Mesendoderm (in vitro differentiated cells): ENCODE data around the gene S100A12.

Experiments
- DNase-seq: peaks from one replicate; pipeline ENCODE4 v3.0.0; 2013
- H2AK5ac ChIP-seq: 2 replicates; pipeline ENCODE4 v1.6.1; 2013; ENCODE audit warnings: low read length, inconsistent platforms
- H2BK120ac ChIP-seq: 2 replicates; pipeline ENCODE4 v1.6.1; 2013; ENCODE audit warnings: low read depth, mild to moderate bottlenecking, low read length, moderate library complexity, mixed read lengths
- H2BK15ac ChIP-seq: replicated peaks from 2 replicates; pipeline ENCODE4 v1.6.1; 2013; ENCODE audit warnings: low read depth, mild to moderate bottlenecking, moderate library complexity
- H2BK5ac ChIP-seq: 2 replicates; pipeline ENCODE4 v1.6.1; 2013; ENCODE audit warnings: low read length, inconsistent platforms
- H3K18ac ChIP-seq: 2 replicates; pipeline ENCODE4 v1.6.1; 2013; ENCODE audit warnings: mild to moderate bottlenecking, low read length, mixed read lengths
- H3K23ac ChIP-seq: one replicate; pipeline ENCODE4 v1.6.1; 2013; ENCODE audit warnings: low read length
- H3K27ac ChIP-seq: 2 replicates; pipeline ENCODE4 v1.5.1; 2013; ENCODE audit warnings: low read depth, mild to moderate bottlenecking, inconsistent platforms, low read length, moderate library complexity
- H3K27me3 ChIP-seq: 2 replicates; pipeline ENCODE4 v1.6.1; 2013; ENCODE audit warnings: low read length, control low read depth, mild to moderate bottlenecking, inconsistent platforms; ENCODE audit not compliant: insufficient read depth, poor library complexity
- H3K36me3 ChIP-seq: 2 replicates; pipeline ENCODE4 v1.6.1; 2013; ENCODE audit warnings: low read length, inconsistent platforms; ENCODE audit not compliant: control insufficient read depth, insufficient read depth
- H3K4ac ChIP-seq: one replicate; pipeline ENCODE4 v1.6.1; 2013; ENCODE audit warnings: low read depth, mild to moderate bottlenecking, low read length, moderate library complexity
- H3K4me1 ChIP-seq: 2 replicates; pipeline ENCODE4 v1.6.1; 2013; ENCODE audit warnings: low read depth, low read length, inconsistent platforms; ENCODE audit not compliant: control insufficient read depth
- H3K4me2 ChIP-seq: 2 replicates; pipeline ENCODE4 v1.6.1; 2013; ENCODE audit warnings: low read length
- H3K4me3 ChIP-seq: 2 replicates; pipeline ENCODE4 v1.5.1; 2013; ENCODE audit warnings: mild to moderate bottlenecking, low read length
- H3K56ac ChIP-seq: one replicate; pipeline ENCODE4 v1.6.1; 2013; ENCODE audit warnings: low read length
- H3K79me1 ChIP-seq: 2 replicates; pipeline ENCODE4 v1.6.1; 2013; ENCODE audit warnings: low read length, inconsistent platforms
- H3K79me2 ChIP-seq: 2 replicates; pipeline ENCODE4 v1.6.1; 2013; ENCODE audit warnings: mild to moderate bottlenecking, low read length; ENCODE audit not compliant: control insufficient read depth, insufficient read depth
- H3K9ac ChIP-seq: 2 replicates; pipeline ENCODE4 v1.6.1; 2013; ENCODE audit warnings: low read length, inconsistent platforms
- H4K5ac ChIP-seq: one replicate; pipeline ENCODE4 v1.6.1; 2013; ENCODE audit warnings: low read length
- H4K8ac ChIP-seq: one replicate; pipeline ENCODE4 v1.6.1; 2013; ENCODE audit warnings: low read depth, mild to moderate bottlenecking, control low read depth, low read length, moderate library complexity
- WGBS: extraction: QIAGEN DNeasy Blood & Tissue Kit; methylation state at CpG from one replicate; pipeline ENCODE4 v1.1.7; 2013; ENCODE audit warnings: low lambda C conversion rate, missing lambda C conversion rate; ENCODE audit not compliant: insufficient coverage; ENCODE audit errors: extremely low coverage; 5-methylcytosine and 5-hydroxymethylcytosine counted together

Gene S100A12

DNA sequence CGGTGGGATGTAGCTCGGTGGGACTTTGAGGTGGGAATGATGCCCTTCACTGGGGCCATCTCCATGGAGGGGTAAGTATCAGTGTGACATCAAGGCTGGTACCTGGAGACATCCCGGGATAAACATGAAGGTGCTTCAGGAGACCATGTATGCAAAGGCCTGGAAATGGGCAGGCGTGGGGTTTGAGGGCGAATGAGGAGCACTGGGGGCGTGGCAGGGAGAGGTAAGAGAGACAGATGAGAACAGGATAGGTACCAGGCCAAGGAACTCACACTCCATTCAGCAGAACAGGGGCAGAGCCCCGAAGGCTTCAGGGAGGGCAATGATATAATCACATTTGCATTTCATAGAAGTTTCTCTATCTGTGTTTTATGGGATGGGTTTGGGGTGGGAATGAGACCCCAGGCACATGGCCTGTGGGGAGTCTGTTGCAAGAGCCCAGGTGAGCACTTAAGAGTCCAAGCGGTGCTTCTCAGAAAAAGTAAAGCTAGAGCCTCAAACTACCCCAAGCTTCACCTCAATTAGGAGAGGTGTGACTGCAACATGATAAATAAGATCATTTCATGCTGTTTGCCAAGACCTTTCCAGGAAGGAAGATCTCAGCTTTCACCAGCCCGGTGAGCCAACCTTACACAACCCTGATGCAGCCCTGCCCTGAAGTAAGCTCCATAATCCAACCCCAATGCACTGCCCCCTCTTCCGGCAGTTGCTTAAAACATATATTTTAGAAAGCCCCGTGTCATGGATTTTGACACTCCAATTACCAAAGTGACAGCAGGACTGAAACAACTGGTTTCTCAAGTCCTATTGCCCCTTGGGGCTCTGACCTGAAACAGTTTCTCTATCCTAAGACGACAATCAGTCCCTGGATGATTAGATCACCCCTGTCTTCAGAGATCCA, 10.4 kb downstream of the S100A12 start:
- Histone ChIP-seq H3K4ac (no peak overlapping the region), H3K18ac (no peak overlapping the region), H3K27ac (no peak overlapping the region), H2BK120ac (no peak overlapping the region), H4K5ac (no peak overlapping the region), H2AK5ac (no peak overlapping the region), H3K79me1 (no peaks in the 10 kb centered on the region), H4K8ac (no peak overlapping the region), H3K4me3 (no peak overlapping the region), H3K56ac (no peak overlapping the region), H2BK15ac (no peak overlapping the region), H3K79me2 (no peaks in the 10 kb centered on the region), H3K4me2 (no peak overlapping the region), H3K23ac (no peak overlapping the region), H3K9ac (no peak overlapping the region), H3K27me3 (no peaks in the 10 kb centered on the region), H3K4me1 (no peaks in the 10 kb centered on the region), H3K36me3 (no peaks in the 10 kb centered on the region), H2BK5ac (no peak overlapping the region)
- DNase-seq, result no peak
- no CpG with 5 or more reads among the region's 12 CpGs for WGBS

DNA sequence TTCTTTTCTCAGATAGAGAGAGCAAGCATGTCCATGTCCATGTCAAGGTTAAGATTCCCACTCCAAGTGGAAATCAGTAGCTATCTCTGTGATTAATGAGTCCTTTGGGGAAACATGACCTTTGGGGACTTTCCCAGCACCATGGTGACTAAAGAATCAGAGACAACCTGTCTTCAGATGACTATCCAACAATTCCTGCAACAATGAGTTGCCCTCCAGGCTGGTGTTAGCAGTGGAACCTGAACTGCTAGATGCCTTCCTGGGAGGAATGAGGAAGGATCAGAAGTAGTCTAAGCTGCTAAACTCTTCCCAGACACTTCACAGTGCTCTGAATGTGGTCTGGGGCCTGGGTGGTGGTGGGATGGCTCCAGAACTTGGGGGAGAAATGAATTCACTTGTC, 11.3 kb downstream of the S100A12 start:
- Histone ChIP-seq H3K9ac (no peak overlapping the region), H3K79me2 (no peaks in the 10 kb centered on the region), H3K4me1 (no peaks in the 10 kb centered on the region), H3K4me3 (no peak overlapping the region), H2BK15ac (no peak overlapping the region), H3K27me3 (no peaks in the 10 kb centered on the region), H4K8ac (no peak overlapping the region), H3K23ac (no peak overlapping the region), H3K18ac (no peak overlapping the region), H3K27ac (no peak overlapping the region), H3K79me1 (no peaks in the 10 kb centered on the region), H3K4me2 (no peak overlapping the region), H3K4ac (no peak overlapping the region), H3K36me3 (no peaks in the 10 kb centered on the region), H2BK5ac (no peak overlapping the region), H2AK5ac (no peak overlapping the region), H2BK120ac (no peak overlapping the region), H4K5ac (no peak overlapping the region), H3K56ac (no peak overlapping the region)
- DNase-seq, result no peak

DNA sequence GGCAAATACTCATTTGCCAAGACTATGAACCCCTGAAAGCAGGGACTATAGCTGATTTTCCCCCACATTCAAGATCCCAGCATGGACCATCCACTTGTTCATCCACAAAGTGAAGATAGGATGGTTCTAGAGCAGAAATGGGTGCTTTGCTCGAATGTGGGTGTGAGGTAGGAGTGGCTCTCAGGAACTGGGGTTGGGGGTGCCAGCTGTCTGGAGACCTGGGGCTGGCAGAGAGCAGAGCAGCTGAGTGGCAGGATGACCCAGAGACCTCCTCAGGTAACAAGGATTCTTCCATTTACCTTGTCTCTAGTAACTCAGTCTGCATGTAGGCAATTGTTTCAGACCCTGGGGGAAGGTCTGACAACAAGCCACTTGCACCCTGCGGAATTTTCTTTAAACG, 11.8 kb downstream of the S100A12 start:
- Histone ChIP-seq H4K8ac (no peak overlapping the region), H4K5ac (no peak overlapping the region), H3K79me1 (no peaks in the 10 kb centered on the region), H2BK5ac (no peak overlapping the region), H2BK120ac (no peak overlapping the region), H3K4me3 (no peak overlapping the region), H3K4me2 (no peak overlapping the region), H3K79me2 (no peaks in the 10 kb centered on the region), H3K18ac (no peak overlapping the region), H3K23ac (no peak overlapping the region), H3K4ac (no peak overlapping the region), H3K9ac (no peak overlapping the region), H2AK5ac (no peak overlapping the region), H3K27me3 (no peaks in the 10 kb centered on the region), H3K56ac (no peak overlapping the region), H3K27ac (no peak overlapping the region), H3K4me1 (no peaks in the 10 kb centered on the region), H2BK15ac (no peak overlapping the region), H3K36me3 (no peaks in the 10 kb centered on the region)
- WGBS, result no CpG with 5 or more reads among the region's 3 CpGs
- no peak for DNase-seq

DNA sequence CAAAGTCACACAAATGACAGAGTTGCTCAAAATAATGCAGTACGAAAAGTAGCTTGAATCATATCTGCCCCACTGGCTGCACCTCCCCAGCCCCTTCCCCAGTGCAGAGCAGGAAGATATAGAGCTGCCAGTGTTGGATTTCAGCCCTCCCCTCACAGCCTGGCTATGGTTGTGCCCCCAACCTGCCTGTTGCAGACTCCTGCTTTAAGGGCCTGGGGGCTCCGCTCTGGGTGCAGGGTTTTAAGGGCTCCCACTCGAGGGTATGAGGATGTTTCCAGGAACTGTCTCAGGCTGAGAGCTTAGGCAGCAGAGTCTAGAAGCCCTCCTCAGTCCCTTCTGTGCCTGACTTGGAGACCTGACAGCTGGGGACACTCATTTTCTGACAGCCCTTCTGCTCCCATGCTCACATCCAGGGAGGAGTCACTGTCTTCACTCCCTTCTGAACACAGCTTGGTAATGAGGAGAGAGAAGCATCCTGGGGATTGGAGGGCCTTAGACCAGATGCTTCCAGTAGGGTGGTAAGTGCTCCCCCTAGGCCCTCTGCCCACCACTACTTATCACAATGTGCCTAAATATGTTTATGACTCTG, 13.1 kb downstream of the S100A12 start:
- Histone ChIP-seq H3K18ac (no peak overlapping the region), H3K4me2 (no peak overlapping the region), H3K4ac (no peak overlapping the region), H3K56ac (no peak overlapping the region), H3K9ac (no peak overlapping the region), H3K27me3 (no peaks in the 10 kb centered on the region), H3K27ac (no peak overlapping the region), H3K79me2 (no peaks in the 10 kb centered on the region), H3K4me3 (no peak overlapping the region), H3K79me1 (no peaks in the 10 kb centered on the region), H4K8ac (no peak overlapping the region), H3K4me1 (no peaks in the 10 kb centered on the region), H2AK5ac (no peak overlapping the region), H3K23ac (no peak overlapping the region), H4K5ac (no peak overlapping the region), H3K36me3 (no peaks in the 10 kb centered on the region), H2BK5ac (no peak overlapping the region), H2BK15ac (no peak overlapping the region), H2BK120ac (no peak overlapping the region)
- DNase-seq, result no peak
- no CpG with 5 or more reads among the region's 3 CpGs for WGBS

DNA sequence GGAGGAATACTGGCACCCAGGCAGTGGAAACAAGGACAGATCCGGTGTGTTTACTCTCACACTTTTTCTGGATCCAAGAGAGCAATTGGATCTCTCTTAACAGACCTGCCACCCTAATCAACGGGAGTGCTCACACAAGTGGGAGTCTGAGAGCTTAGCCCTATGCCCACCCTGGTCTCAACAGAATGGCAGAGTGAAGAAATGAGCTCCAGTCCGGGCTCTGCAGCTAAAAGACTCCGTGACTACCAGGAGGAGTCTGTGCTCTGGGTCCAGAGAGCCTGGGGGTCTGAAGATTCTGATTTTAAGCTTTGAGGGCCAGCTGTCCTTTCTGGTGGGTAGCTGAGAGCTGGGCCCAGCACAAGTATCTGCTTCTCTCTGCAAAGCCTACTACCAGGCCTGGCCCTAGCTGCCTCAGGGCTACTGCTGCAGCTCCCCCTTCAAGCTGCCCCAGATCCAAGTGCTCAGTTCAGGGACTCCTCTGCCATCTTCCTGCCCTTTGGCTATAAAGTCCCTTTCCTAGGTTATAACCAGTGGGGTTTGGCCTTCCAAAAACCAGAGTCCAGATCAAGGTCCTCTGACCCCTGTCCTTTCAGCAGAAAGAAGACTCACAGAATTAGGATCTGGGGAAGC, 13.8 kb downstream of the S100A12 start:
- no peak overlapping the region for H2BK15ac ChIP-seq
- no peak overlapping the region for H3K23ac ChIP-seq
- H2BK5ac ChIP-seq, result no peak overlapping the region
- H2BK120ac ChIP-seq, result no peak overlapping the region
- H3K9ac ChIP-seq, result no peak overlapping the region
- no peaks in the 10 kb centered on the region for H3K27me3 ChIP-seq
- no peaks in the 10 kb centered on the region for H3K79me1 ChIP-seq
- no peak overlapping the region for H3K4me3 ChIP-seq
- H3K18ac ChIP-seq, result no peak overlapping the region
- H3K36me3 ChIP-seq, result no peaks in the 10 kb centered on the region
- H3K27ac ChIP-seq, result no peak overlapping the region
- H3K79me2 ChIP-seq, result no peaks in the 10 kb centered on the region
- DNase-seq, result no peak
- no peaks in the 10 kb centered on the region for H3K4me1 ChIP-seq
- no peak overlapping the region for H3K4ac ChIP-seq
- no peak overlapping the region for H4K5ac ChIP-seq
- no CpG with 5 or more reads among the region's 4 CpGs for WGBS
- H2AK5ac ChIP-seq, result no peak overlapping the region
- no peak overlapping the region for H3K56ac ChIP-seq
- no peak overlapping the region for H4K8ac ChIP-seq
- H3K4me2 ChIP-seq, result no peak overlapping the region
